IMR-90 (cell line): ENCODE data around the gene SEC22A. TPM values are rescaled to one million over a fixed set of nuclear protein-coding genes. Genes with fewer than 3 reads are reported as not detected.

Experiments
- ATAC-seq: fragments of 200-7000 bp; cut with Tn5 transposase; 2 replicates; pipeline ENCODE4 v1.9.1; 2020; ENCODE audit warnings: low read depth, mild to moderate bottlenecking, moderate library complexity
- BruUV-seq: library from RNA; stranded (reverse); fragments of 400-500 nt; replicated peaks from 2 replicates; lab custom pipeline; 2021; lab: Mats Ljungman, UMichigan
- CTCF ChIA-PET: fragments of 300-600 bp; formaldehyde crosslinking; extraction: SDS; loops from one replicate; lab custom pipeline; 2021; ENCODE audit warnings: antibody characterized with exemption; lab: Yijun Ruan, JAX
- POLR2A ChIA-PET: fragments of 300-600 bp; sonication (Branson Sonifier 250); formaldehyde crosslinking; loops from one replicate; lab custom pipeline; 2022; ENCODE audit warnings: antibody characterized with exemption; ENCODE audit not compliant: unreplicated experiment; lab: Charles Lee
- DNase-seq: peaks from one replicate; pipeline ENCODE4 v3.0.0; 2013
- H2AFZ ChIP-seq: replicated peaks from 2 replicates; pipeline ENCODE3; 2013; ENCODE audit warnings: low read length, mild to moderate bottlenecking; ENCODE audit not compliant: poor library complexity
- H2AK5ac ChIP-seq: 2 replicates; pipeline ENCODE4 v1.6.1; 2013; ENCODE audit warnings: low read depth, low read length, inconsistent platforms
- H2AK9ac ChIP-seq: replicated peaks from 2 replicates; pipeline ENCODE3; 2013; ENCODE audit warnings: mild to moderate bottlenecking, low read depth, low read length, moderate library complexity; ENCODE audit not compliant: poor library complexity
- H2BK120ac ChIP-seq: 2 replicates; pipeline ENCODE4 v1.6.1; 2013; ENCODE audit warnings: low read depth, low read length, inconsistent platforms
- H2BK15ac ChIP-seq: 3 replicates; pipeline ENCODE4 v1.6.1; 2013; ENCODE audit warnings: low read depth, low read length, inconsistent platforms
- H2BK20ac ChIP-seq: 2 replicates; pipeline ENCODE4 v1.6.1; 2013; ENCODE audit warnings: low read depth, mild to moderate bottlenecking, inconsistent platforms, low read length, moderate library complexity
- H2BK5ac ChIP-seq: 2 replicates; pipeline ENCODE4 v1.6.1; 2013; ENCODE audit warnings: mild to moderate bottlenecking, low read depth, low read length, inconsistent platforms; ENCODE audit not compliant: poor library complexity, severe bottlenecking
- H3K14ac ChIP-seq: replicated peaks from 2 replicates; pipeline ENCODE4 v1.6.1; 2013; ENCODE audit warnings: low read depth, low read length, inconsistent platforms
- H3K18ac ChIP-seq: 2 replicates; pipeline ENCODE4 v1.6.1; 2013; ENCODE audit warnings: low read depth, low read length, control low read depth
- H3K23ac ChIP-seq: 2 replicates; pipeline ENCODE4 v1.6.1; 2013; ENCODE audit warnings: low read depth, low read length, inconsistent platforms
- H3K27ac ChIP-seq: 2 replicates; pipeline ENCODE4 v1.5.1; 2013; ENCODE audit warnings: mild to moderate bottlenecking, control low read depth, low read length; ENCODE audit not compliant: insufficient read depth
- H3K27me3 ChIP-seq: 2 replicates; pipeline ENCODE4 v1.6.1; 2013; ENCODE audit warnings: low read length; ENCODE audit not compliant: control insufficient read depth, insufficient read depth
- H3K36me3 ChIP-seq: 2 replicates; pipeline ENCODE4 v1.6.1; 2013; ENCODE audit warnings: low read length, mixed read lengths; ENCODE audit not compliant: control insufficient read depth, insufficient read depth
- H3K4ac ChIP-seq: 2 replicates; pipeline ENCODE4 v1.6.1; 2013; ENCODE audit warnings: low read depth, low read length, inconsistent platforms
- H3K4me1 ChIP-seq: 2 replicates; pipeline ENCODE4 v1.6.1; 2013; ENCODE audit warnings: low read length, mixed read lengths; ENCODE audit not compliant: control insufficient read depth, insufficient read depth
- H3K4me2 ChIP-seq: 2 replicates; pipeline ENCODE4 v1.6.1; 2013; ENCODE audit warnings: low read depth, mild to moderate bottlenecking, control low read depth, low read length, moderate library complexity
- H3K4me3 ChIP-seq: 2 replicates; pipeline ENCODE4 v1.5.1; 2013; ENCODE audit warnings: low read depth, mild to moderate bottlenecking, control low read depth, low read length, moderate library complexity; ENCODE audit not compliant: insufficient read depth
- H3K56ac ChIP-seq: 2 replicates; pipeline ENCODE4 v1.6.1; 2013; ENCODE audit warnings: low read length, inconsistent platforms; ENCODE audit not compliant: insufficient read depth; ENCODE audit errors: extremely low read depth
- H3K79me1 ChIP-seq, 2 experiments: 2 replicates each; pipeline ENCODE4 v1.6.1; 2013; ENCODE audit warnings: low read length in 2 of 2, inconsistent platforms in 1 of 2, low read depth in 1 of 2
- H3K9ac ChIP-seq: 2 replicates; pipeline ENCODE4 v1.6.1; 2013; ENCODE audit warnings: low read depth, low read length, control low read depth
- H3K9me1 ChIP-seq: 2 replicates; pipeline ENCODE4 v1.6.1; 2013; ENCODE audit warnings: low read length, inconsistent platforms; ENCODE audit not compliant: insufficient read depth
- H3K9me3 ChIP-seq: 2 replicates; pipeline ENCODE4 v1.6.1; 2013; ENCODE audit warnings: low read length; ENCODE audit not compliant: control insufficient read depth, insufficient read depth
- H4K20me1 ChIP-seq: 2 replicates; pipeline ENCODE4 v1.6.1; 2013; ENCODE audit warnings: low read length, inconsistent platforms; ENCODE audit not compliant: insufficient read depth
- H4K5ac ChIP-seq: 2 replicates; pipeline ENCODE4 v1.6.1; 2013; ENCODE audit warnings: mild to moderate bottlenecking, low read depth, low read length, control low read depth
- H4K8ac ChIP-seq, 2 experiments: 2 replicates each; pipeline ENCODE4 v1.6.1; 2013; ENCODE audit warnings: low read depth in 2 of 2, low read length in 2 of 2, control low read depth in 1 of 2, inconsistent platforms in 1 of 2
- H4K91ac ChIP-seq: 2 replicates; pipeline ENCODE4 v1.6.1; 2013; ENCODE audit warnings: low read depth, low read length, inconsistent platforms; ENCODE audit not compliant: insufficient read depth
- BHLHE40 ChIP-seq: fragments of 150-350 bp; IDR thresholded peaks from 2 replicates; pipeline ENCODE4 v1.6.1; 2016; ENCODE audit warnings: mild to moderate bottlenecking, low read depth, low read length
- ELK1 ChIP-seq: fragments of 150-350 bp; IDR thresholded peaks from 2 replicates; pipeline ENCODE4 v1.6.1; 2016; ENCODE audit warnings: low read depth, mild to moderate bottlenecking, low read length, moderate library complexity, borderline replicate concordance
- FOS ChIP-seq: fragments of 150-350 bp; IDR thresholded peaks from 2 replicates; pipeline ENCODE4 v1.6.1; 2016; ENCODE audit warnings: low read depth, low read length
- RAD21 ChIP-seq: IDR thresholded peaks from 2 replicates; pipeline ENCODE4 v1.6.1; 2012; ENCODE audit warnings: low read length, improper control_type of control experiment
- WGBS, 2 experiments: methylation state at CpG; one replicate each; pipeline versions ENCODE4 v1.1.5 to v1.1.7; 2013; ENCODE audit warnings: missing lambda C conversion rate in 2 of 2; ENCODE audit not compliant: insufficient read length in 1 of 2; ENCODE audit errors: extremely low coverage in 2 of 2; 5-methylcytosine and 5-hydroxymethylcytosine counted together
- dilution Hi-C: fragments of 300-500 bp; cut with HindIII; formaldehyde crosslinking; loops from one replicate; pipeline ENCODE4 v1.14.3; 2018; ENCODE audit warnings: low sequenced_read_pairs; ENCODE audit not compliant: unreplicated experiment
- in situ Hi-C: fragments of 300-500 bp; cut with MboI; formaldehyde crosslinking; loops from 3 replicates; pipeline ENCODE4 v1.14.3; 2019; ENCODE audit warnings: low sequenced_read_pairs, inconsistent platforms, mixed read lengths
- intact Hi-C: fragments of 100-400 bp; cut with micrococcal nuclease; formaldehyde crosslinking; loops from 2 replicates; pipeline ENCODE4 v1.10.0; 2022
- polyA plus RNA-seq, 3 experiments: library from polyadenylated mRNA; depleted of rRNA; stranded (reverse); fragments of >200 nt; gene quantifications; 2 replicates each; pipeline ENCODE4 v1.2.3, GENCODE V29; 2012; ENCODE audit warnings: low replicate concordance in 1 of 3
- total RNA-seq: library from RNA; depleted of rRNA; stranded (reverse); fragments of >200 nt; gene quantifications from 2 replicates; pipeline ENCODE4 v1.2.3, GENCODE V29; 2012

SEC22A gene
- total and polyA plus RNA-seq, 2 of the 4 experiments (the other 2 are of a cell fraction) = 17.5 to 36.0 TPM

GRCh38 chr3:123282461-123282860, 80.7 kb downstream of the SEC22A start:
- ChIA-PET POLR2A (no interaction called here), CTCF (no interaction called here)
- H3K18ac ChIP-seq = no peak overlapping the region
- no peak overlapping the region for H4K8ac ChIP-seq
- no peaks in the 10 kb centered on the region for H3K27me3 ChIP-seq
- no peak overlapping the region for H3K14ac ChIP-seq
- no peak overlapping the region for H3K9ac ChIP-seq
- H2BK20ac ChIP-seq = no peak overlapping the region
- H3K4ac ChIP-seq = no peak overlapping the region
- no peak overlapping the region for H2AFZ ChIP-seq
- no peaks in the 10 kb centered on the region for H4K20me1 ChIP-seq
- no peak overlapping the region for H3K23ac ChIP-seq
- H2AK9ac ChIP-seq = no peak overlapping the region
- no peak overlapping the region for H4K91ac ChIP-seq
- 0 out of 2 replicates have a peak, but pooled peaks cover 5% of the 10 kb centered on the region for H3K9me1 ChIP-seq
- BruUV-seq = no TSS peak
- H3K56ac ChIP-seq = no peak overlapping the region
- no peak overlapping the region for H2AK5ac ChIP-seq
- no peak for DNase-seq
- H2BK15ac ChIP-seq = no peak overlapping the region
- no peaks in the 10 kb centered on the region for H3K4me1 ChIP-seq
- dilution Hi-C loops (no loop called here), intact Hi-C loops (no loop called here), in situ Hi-C loops (no loop called here)
- no peak overlapping the region for H3K27ac ChIP-seq
- no peak overlapping the region for H2BK5ac ChIP-seq
- no peaks in the 10 kb centered on the region for H3K79me1 ChIP-seq
- TF ChIP-seq ELK1 (no peak), FOS (no peak), RAD21 (no peak), BHLHE40 (no peak)
- no peak overlapping the region for H3K4me3 ChIP-seq
- no peak overlapping the region for H2BK120ac ChIP-seq
- H4K5ac ChIP-seq = no peak overlapping the region
- no peak overlapping the region for H3K4me2 ChIP-seq
- no peak for ATAC-seq
- H3K9me3 ChIP-seq = no peaks in the 10 kb centered on the region
- H3K36me3 ChIP-seq = no peaks in the 10 kb centered on the region
- 60% methylated on average over 2 of the region's 8 CpGs; no CpG with 5 or more reads in 1 of the 2 experiments for WGBS, 2 experiments
